T-cell (primary cell): Measurements from ENCODE around the gene RBX1. TPM values are rescaled to one million over a fixed set of nuclear protein-coding genes. Genes with fewer than 3 reads are reported as not detected.
A peak's percentile ranks its signal among the peaks of the same experiment; 100 is the strongest.

Experiments used
- ATAC-seq, 4 experiments: fragments of 200-7000 bp in 3 of 4; fragments of 150-1000 bp in 1 of 4; cut with Tn5 transposase; replicated peaks in 1 of 4; 1 replicate in 3 of 4; 2 replicates in 1 of 4; pipeline ENCODE4 v1.10.0; 2021; ENCODE audit warnings: moderate library complexity in 3 of 4, mild to moderate bottlenecking in 2 of 4, moderate number of reproducible peaks in 1 of 4
- CTCF ChIA-PET, 2 donors: fragments of 300-600 bp; sonication (Branson Sonifier 250); formaldehyde crosslinking; loops; one replicate each; lab custom pipeline; 2022; ENCODE audit warnings: antibody characterized with exemption in 2 of 2; lab: Charles Lee
- POLR2A ChIA-PET, 2 donors: fragments of 300-600 bp; sonication (Branson Sonifier 250); formaldehyde crosslinking; loops; one replicate each; lab custom pipeline; 2022; ENCODE audit warnings: antibody characterized with exemption in 2 of 2; lab: Charles Lee
- DNase-seq, 35 experiments: peaks; one replicate each; pipeline versions ENCODE4 v3.0.0 to v3.0.0-alpha.2; 2013 to 2023
- H3K27ac ChIP-seq: one replicate; pipeline ENCODE4 v1.5.1; 2013; ENCODE audit warnings: low read length
- H3K27me3 ChIP-seq, 2 experiments: replicated peaks in 1 of 2; 1 replicate in 1 of 2; 2 replicates in 1 of 2; pipeline versions ENCODE4 v1.6.1 to v1.7.0; 2013; ENCODE audit warnings: low read length in 1 of 2, mixed read lengths in 1 of 2; ENCODE audit not compliant: control insufficient read depth in 2 of 2, insufficient read depth in 2 of 2; ENCODE audit errors: extremely low read depth in 1 of 2
- H3K36me3 ChIP-seq, 2 donors: 1 replicate in 1 of 2; 2 replicates in 1 of 2; pipeline versions ENCODE4 v1.6.1 to v1.7.0; 2013; ENCODE audit warnings: low read length in 1 of 2; ENCODE audit not compliant: control insufficient read depth in 2 of 2, insufficient read depth in 1 of 2; ENCODE audit errors: extremely low read depth in 1 of 2
- H3K4me1 ChIP-seq, 2 experiments: 1 replicate in 1 of 2; 2 replicates in 1 of 2; pipeline versions ENCODE4 v1.6.1 to v1.7.0; 2013; ENCODE audit warnings: low read length in 2 of 2, mixed read lengths in 1 of 2; ENCODE audit not compliant: insufficient read depth in 2 of 2, control insufficient read depth in 1 of 2; ENCODE audit errors: extremely low read depth in 1 of 2
- H3K4me3 ChIP-seq, 2 donors: 1 replicate in 1 of 2; 2 replicates in 1 of 2; pipeline versions ENCODE4 v1.5.1 to v1.7.0; 2013; ENCODE audit warnings: mild to moderate bottlenecking in 2 of 2, low read length in 1 of 2, moderate library complexity in 1 of 2; ENCODE audit not compliant: control insufficient read depth in 1 of 2; ENCODE audit errors: extremely low read depth in 1 of 2
- H3K9me3 ChIP-seq: 2 replicates; pipeline ENCODE4 v1.7.0; 2013
- H3K27ac Mint-ChIP-seq, 2 donors: one replicate each; pipeline ENCODE4 v1.8.0; 2020 to 2021; ENCODE audit warnings: mild to moderate bottlenecking in 2 of 2, mixed read lengths in 2 of 2
- H3K27me3 Mint-ChIP-seq, 2 donors: one replicate each; pipeline ENCODE4 v1.8.0; 2021 to 2022; ENCODE audit warnings: mixed read lengths in 2 of 2
- H3K36me3 Mint-ChIP-seq: one replicate; pipeline ENCODE4 v1.8.0; 2021; ENCODE audit warnings: mixed read lengths
- H3K4me1 Mint-ChIP-seq, 3 donors: one replicate each; pipeline ENCODE4 v1.8.0; 2020 to 2022; ENCODE audit warnings: mixed read lengths in 3 of 3, mild to moderate bottlenecking in 1 of 3
- H3K4me3 Mint-ChIP-seq, 3 donors: one replicate each; pipeline ENCODE4 v1.8.0; 2020 to 2022; ENCODE audit warnings: mild to moderate bottlenecking in 3 of 3, mixed read lengths in 3 of 3, moderate library complexity in 3 of 3
- H3K9me3 Mint-ChIP-seq, 3 donors: one replicate each; pipeline ENCODE4 v1.8.0; 2020 to 2022; ENCODE audit warnings: mixed read lengths in 3 of 3
- WGBS: methylation state at CpG from one replicate; pipeline ENCODE4 v1.1.5; 2013; ENCODE audit warnings: missing lambda C conversion rate; ENCODE audit not compliant: insufficient coverage; 5-methylcytosine and 5-hydroxymethylcytosine counted together
- total RNA-seq, 35 experiments: library from RNA in 6 of 35; stranded (reverse) in 6 of 35; fragments of 120-200 nt in 1 of 35; gene quantifications; one replicate each; pipeline versions ENCODE4 v1.2.1 to v1.2.4 and lab custom pipeline; 2013 to 2026

Gene RBX1
- total RNA-seq, 5 donors from 2014 or later (not counting 1 experiment from before 2014, with no cell fraction given): 27.1 to 46.1 (median 39.7) TPM

DNA sequence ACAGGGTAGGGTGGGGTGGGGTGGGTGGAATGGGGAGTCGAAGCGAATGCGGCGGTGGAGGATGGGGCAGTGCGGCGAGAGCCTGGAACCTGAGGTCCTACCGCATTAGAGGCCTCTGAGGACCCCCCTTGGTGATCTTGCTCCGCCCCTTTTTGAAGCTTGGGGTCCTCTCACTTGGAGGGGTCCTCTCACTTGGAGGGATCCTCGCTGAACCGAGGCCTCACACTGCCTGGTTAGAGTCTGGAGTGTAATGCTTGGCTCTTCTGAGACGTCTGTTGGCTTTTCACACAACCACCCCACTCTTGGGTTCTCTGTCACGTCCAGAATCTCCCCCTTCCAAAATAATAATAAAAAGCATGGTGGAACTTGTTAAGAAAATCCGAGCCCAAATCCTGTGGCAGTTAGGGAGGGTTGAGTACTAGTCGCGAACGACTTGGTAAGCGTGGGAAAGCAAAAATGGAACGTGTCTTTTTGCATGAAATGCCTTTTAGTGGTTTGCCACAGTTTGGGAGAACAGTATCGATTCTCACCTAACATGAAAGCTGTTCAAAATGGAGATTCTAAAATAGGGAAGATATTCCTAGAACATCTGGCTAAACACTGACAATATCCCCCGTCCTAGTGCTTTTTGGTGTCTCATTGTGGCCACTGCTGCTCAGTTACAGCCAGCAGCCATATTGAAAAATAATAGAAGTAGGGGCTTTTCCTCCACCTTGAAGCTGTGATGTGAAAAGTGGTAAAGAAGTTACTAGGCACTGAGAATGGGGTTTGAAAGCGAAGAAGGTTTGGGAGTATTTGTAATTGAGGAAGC lies 822 bp downstream of the RBX1 start:
- ChIA-PET POLR2A (interaction anchor here (0.6 to 2.3 kb wide), 13 partner anchors 9 to 430 kb away, joined by 3 to 21 read pairs (median 4); partner anchors contain the start of genes EP300 (in 1 of the 2) and TEF (in 1 of the 2)), CTCF (interaction anchor here (0.6 to 2.8 kb wide), 6 partner anchors 9 to 992 kb away, joined by 3 to 25 read pairs (median 4); no protein-coding TSS in a partner anchor)
- H3K4me1 Mint-ChIP-seq: peaks cover 36 to 40% (median 38%) of the 10 kb centered on the region in 3 donors
- H3K4me3 Mint-ChIP-seq: peak overlapping the region; percentile 90 to 99 (median 98)
- Histone ChIP-seq H3K27me3 (no peaks in the 10 kb centered on the region), H3K27ac (peak overlapping the region; percentile 97), H3K4me1 (peaks cover 10 to 30% of the 10 kb centered on the region in 2 experiments), H3K36me3 (peaks cover under 1 to 19% of the 10 kb centered on the region in 2 donors), H3K4me3 (peak overlapping the region; percentile 87 to 93), H3K9me3 (no peaks in the 10 kb centered on the region)
- H3K36me3 Mint-ChIP-seq: peaks cover 13% of the 10 kb centered on the region
- ATAC-seq (peak in 1 of 4 experiments; percentile 1), DNase-seq (peak in 1 of 35 experiments; percentile 41)
- 3% methylated on average over 12 of the region's 21 CpGs for WGBS
- no peaks in the 10 kb centered on the region for H3K27me3 Mint-ChIP-seq
- no peaks in the 10 kb centered on the region for H3K9me3 Mint-ChIP-seq
- H3K27ac Mint-ChIP-seq: peak overlapping the region; percentile 100

DNA sequence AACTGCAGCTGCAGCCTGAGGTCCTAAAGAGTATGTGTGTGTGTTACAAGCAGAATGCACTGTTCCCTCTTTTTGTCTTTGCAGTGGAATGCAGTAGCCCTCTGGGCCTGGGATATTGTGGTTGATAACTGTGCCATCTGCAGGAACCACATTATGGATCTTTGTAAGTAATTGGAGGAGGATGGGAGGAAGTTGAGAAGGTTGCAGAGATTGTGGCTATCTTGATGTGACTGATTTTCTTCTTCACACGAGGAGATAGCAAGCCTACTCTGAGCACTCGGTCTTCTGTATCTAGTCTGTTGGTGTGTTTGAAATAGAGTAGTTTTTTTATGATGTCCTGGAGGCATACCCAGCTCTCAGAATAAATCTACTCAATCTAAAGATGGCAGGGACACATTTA lies 2.3 kb downstream of the RBX1 start:
- peak overlapping the region in 2 of 3 donors; percentile 10 to 48 for H3K4me3 Mint-ChIP-seq
- H3K27ac ChIP-seq: no peak overlapping the region
- ATAC-seq (no peak), DNase-seq (no peak)
- ChIA-PET POLR2A (interaction anchor here in 1 of 2 donors (0.6 kb wide), 1 partner anchor 140 kb away, joined by 3 read pairs; no protein-coding TSS in a partner anchor), CTCF (no interaction called here)
- peak overlapping the region; percentile 45 to 50 for H3K27ac Mint-ChIP-seq
- peaks cover 42 to 44% (median 43%) of the 10 kb centered on the region in 3 donors for H3K4me1 Mint-ChIP-seq
- no peak overlapping the region for H3K4me3 ChIP-seq
- H3K27me3 ChIP-seq: no peaks in the 10 kb centered on the region
- WGBS: no CpG with 5 or more reads among the region's 2 CpGs
- H3K36me3 Mint-ChIP-seq: peaks cover 13% of the 10 kb centered on the region
- H3K4me1 ChIP-seq: peaks cover 10 to 30% of the 10 kb centered on the region in 2 experiments
- H3K9me3 Mint-ChIP-seq: no peaks in the 10 kb centered on the region
- no peaks in the 10 kb centered on the region for H3K27me3 Mint-ChIP-seq
- H3K9me3 ChIP-seq: no peaks in the 10 kb centered on the region
- H3K36me3 ChIP-seq: peaks cover 5 to 28% of the 10 kb centered on the region in 2 donors

DNA sequence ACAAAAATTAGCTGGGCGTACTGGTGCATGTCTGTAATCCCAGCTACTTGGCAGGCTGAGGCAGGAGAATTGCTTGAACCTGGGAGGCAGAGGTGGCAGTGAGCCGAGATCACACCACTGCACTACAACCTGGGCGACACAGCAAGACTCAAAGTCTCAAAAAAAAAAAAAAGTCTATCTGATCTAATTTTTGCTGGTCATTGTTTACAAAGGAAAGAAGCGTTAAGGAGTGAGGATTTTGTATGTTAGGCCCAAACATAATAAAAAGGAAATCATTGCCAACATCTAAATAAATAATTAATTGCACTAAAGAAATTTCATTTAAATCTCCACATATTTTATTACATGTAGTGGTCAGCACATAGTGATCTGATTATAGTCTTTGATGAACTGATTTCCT lies 2.9 kb downstream of the RBX1 start:
- Mint-ChIP-seq H3K4me3 (peak overlapping the region in 1 of 3 donors; percentile 48), H3K27ac (peak overlapping the region in 1 of 2 donors; percentile 68), H3K4me1 (peaks cover 42 to 46% (median 44%) of the 10 kb centered on the region in 3 donors), H3K9me3 (no peaks in the 10 kb centered on the region), H3K36me3 (peaks cover 13% of the 10 kb centered on the region), H3K27me3 (no peaks in the 10 kb centered on the region)
- 100% methylated on average over 1 of the region's 4 CpGs for WGBS
- Histone ChIP-seq H3K9me3 (no peaks in the 10 kb centered on the region), H3K36me3 (peaks cover 5 to 28% of the 10 kb centered on the region in 2 donors), H3K27ac (peak overlapping the region; percentile 10), H3K4me1 (peaks cover 10 to 30% of the 10 kb centered on the region in 2 experiments), H3K27me3 (no peaks in the 10 kb centered on the region), H3K4me3 (no peak overlapping the region)
- ATAC-seq (no peak), DNase-seq (no peak)
- ChIA-PET CTCF (no interaction called here), POLR2A (interaction anchor here in 1 of 2 donors (0.6 kb wide), 1 partner anchor 139 kb away, joined by 3 read pairs; no protein-coding TSS in a partner anchor)

DNA sequence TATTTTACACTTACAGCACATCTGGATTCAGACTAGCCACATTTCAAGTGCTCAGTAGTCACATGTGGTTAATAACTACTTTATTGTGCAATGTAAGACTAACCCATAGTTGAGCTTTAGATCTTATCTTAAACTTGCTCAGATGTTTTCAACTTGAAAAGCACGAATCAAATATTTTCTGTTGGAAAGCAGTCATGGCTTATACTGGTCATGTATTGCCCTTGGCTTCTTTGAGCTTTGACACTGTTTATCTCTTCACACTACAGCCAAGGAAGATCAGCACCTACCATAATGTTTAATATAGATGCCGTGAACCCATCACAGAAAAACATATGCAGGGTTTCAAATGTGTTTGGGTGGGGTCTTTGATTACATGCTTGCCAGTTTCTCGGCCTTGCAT lies 4.4 kb downstream of the RBX1 start:
- Mint-ChIP-seq H3K27ac (no peak overlapping the region), H3K4me3 (no peak overlapping the region), H3K4me1 (peaks cover 45 to 51% (median 50%) of the 10 kb centered on the region in 3 donors), H3K36me3 (peaks cover 17% of the 10 kb centered on the region), H3K27me3 (no peaks in the 10 kb centered on the region), H3K9me3 (no peaks in the 10 kb centered on the region)
- ATAC-seq (no peak), DNase-seq (no peak)
- ChIA-PET CTCF (interaction anchor here in 1 of 2 donors (1.0 kb wide), 1 partner anchor 138 kb away, joined by 4 read pairs; no protein-coding TSS in a partner anchor), POLR2A (interaction anchor here (0.6 kb wide), 2 partner anchors 17 to 163 kb away, joined by 7 to 12 read pairs; no protein-coding TSS in a partner anchor)
- Histone ChIP-seq H3K4me1 (peaks cover 10 to 20% of the 10 kb centered on the region in 2 experiments), H3K4me3 (no peak overlapping the region), H3K27ac (no peak overlapping the region), H3K36me3 (peaks cover 5 to 28% of the 10 kb centered on the region in 2 donors), H3K27me3 (no peaks in the 10 kb centered on the region), H3K9me3 (no peaks in the 10 kb centered on the region)
- WGBS: no CpG with 5 or more reads among the region's 3 CpGs

DNA sequence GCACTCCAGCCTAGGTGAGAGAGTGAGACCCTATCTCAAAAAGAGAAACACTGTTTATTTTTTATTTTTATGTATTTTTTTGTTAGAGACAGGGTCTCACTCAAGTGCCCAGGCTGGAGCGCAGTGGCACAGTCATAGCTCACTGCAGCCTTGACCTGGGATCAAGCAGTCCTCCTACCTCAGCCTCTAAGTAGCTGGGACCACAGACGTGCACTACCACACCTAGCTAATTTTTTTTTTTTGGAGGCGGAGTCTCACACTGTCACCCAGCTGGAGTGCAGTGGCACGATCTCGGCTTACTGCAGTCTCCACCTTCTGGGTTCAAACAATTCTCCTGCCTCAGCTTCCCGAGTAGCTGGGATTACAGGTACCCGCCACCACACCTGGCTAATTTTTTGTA lies 6.4 kb downstream of the RBX1 start:
- Histone ChIP-seq H3K27ac (no peak overlapping the region), H3K36me3 (peaks cover 7 to 41% of the 10 kb centered on the region in 2 donors), H3K27me3 (no peaks in the 10 kb centered on the region), H3K9me3 (no peaks in the 10 kb centered on the region), H3K4me1 (peaks cover 2 to 12% of the 10 kb centered on the region in 2 experiments), H3K4me3 (no peak overlapping the region)
- Mint-ChIP-seq H3K36me3 (peaks cover 17% of the 10 kb centered on the region), H3K27ac (no peak overlapping the region), H3K4me1 (peaks cover 40 to 42% (median 42%) of the 10 kb centered on the region in 3 donors), H3K27me3 (no peaks in the 10 kb centered on the region), H3K9me3 (no peaks in the 10 kb centered on the region), H3K4me3 (no peak overlapping the region)
- ChIA-PET POLR2A (no interaction called here), CTCF (interaction anchor here in 1 of 2 donors (0.5 to 1.2 kb wide), 2 partner anchors 34 to 58 kb away, joined by 3 to 4 read pairs; no protein-coding TSS in a partner anchor)
- DNase-seq (no peak), ATAC-seq (no peak)
- 73% methylated on average over 3 of the region's 7 CpGs for WGBS

DNA sequence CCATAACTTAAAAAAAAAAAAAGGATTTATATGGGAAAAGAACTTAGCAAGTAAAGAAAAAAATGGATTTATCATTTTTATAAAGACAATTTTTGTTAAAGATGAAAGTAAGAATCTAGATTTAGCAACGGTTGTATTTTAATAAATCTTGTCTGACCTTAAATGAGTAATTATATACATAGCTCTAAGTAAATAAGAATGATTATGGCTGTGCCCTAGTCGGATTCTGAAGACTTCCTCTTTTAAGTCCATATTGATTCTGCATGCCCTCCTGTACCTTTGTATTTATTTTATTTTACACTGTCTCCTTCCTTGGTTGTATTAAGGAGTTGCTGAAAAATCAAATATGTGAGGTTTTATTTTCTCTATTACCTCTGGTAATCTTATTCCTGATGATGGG lies 7.1 kb downstream of the RBX1 start:
- DNase-seq: no peak
- WGBS: no CpG with 5 or more reads among the region's 2 CpGs
- Histone ChIP-seq H3K36me3 (peaks cover 7 to 41% of the 10 kb centered on the region in 2 donors), H3K27me3 (no peaks in the 10 kb centered on the region), H3K4me3 (no peak overlapping the region), H3K4me1 (peaks cover 0 to 5% of the 10 kb centered on the region in 2 experiments), H3K9me3 (no peaks in the 10 kb centered on the region), H3K27ac (no peak overlapping the region)
- ChIA-PET POLR2A (no interaction called here), CTCF (interaction anchor here in 1 of 2 donors (0.5 to 1.2 kb wide), 3 partner anchors 25 to 58 kb away, joined by 3 to 4 read pairs (median 3); no protein-coding TSS in a partner anchor)
- Mint-ChIP-seq H3K36me3 (peaks cover 16% of the 10 kb centered on the region), H3K9me3 (no peaks in the 10 kb centered on the region), H3K4me1 (peaks cover 33 to 40% (median 37%) of the 10 kb centered on the region in 3 donors), H3K27ac (no peak overlapping the region), H3K27me3 (no peaks in the 10 kb centered on the region), H3K4me3 (no peak overlapping the region)
- ATAC-seq: no peak
